Measurements from ENCODE around the gene NEDD4L.

DNA sequence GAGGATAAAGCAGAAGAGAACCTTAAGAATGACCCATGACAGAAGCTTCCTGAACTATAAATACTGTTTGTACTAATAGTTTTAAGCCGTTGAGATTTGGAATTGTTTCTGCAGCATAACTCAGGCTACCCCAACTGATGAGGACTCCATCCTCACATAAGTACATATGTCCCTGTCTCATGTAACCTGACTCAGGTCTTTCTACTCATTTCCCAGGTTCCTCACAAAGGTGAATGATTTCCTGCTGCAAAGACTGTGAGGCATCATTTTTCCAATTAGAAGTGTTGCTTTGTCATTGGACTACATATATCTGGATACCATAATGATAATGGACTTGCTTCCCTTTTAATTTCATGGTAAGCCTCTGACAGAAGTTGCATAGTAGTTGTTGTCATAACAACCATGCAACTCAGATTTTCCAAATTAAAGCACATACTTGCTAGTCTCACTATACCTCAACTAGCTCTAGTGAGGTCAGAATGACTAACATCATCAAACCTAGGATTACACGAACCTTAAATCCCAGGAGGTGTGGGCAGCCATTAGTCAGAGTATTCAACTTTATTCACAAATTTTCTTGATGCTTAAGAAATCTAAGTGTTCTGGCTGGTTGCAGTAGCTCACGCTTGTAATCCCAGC lies 38.0 kb upstream of the NEDD4L start:
- TF ChIP-seq, protein P1, sequence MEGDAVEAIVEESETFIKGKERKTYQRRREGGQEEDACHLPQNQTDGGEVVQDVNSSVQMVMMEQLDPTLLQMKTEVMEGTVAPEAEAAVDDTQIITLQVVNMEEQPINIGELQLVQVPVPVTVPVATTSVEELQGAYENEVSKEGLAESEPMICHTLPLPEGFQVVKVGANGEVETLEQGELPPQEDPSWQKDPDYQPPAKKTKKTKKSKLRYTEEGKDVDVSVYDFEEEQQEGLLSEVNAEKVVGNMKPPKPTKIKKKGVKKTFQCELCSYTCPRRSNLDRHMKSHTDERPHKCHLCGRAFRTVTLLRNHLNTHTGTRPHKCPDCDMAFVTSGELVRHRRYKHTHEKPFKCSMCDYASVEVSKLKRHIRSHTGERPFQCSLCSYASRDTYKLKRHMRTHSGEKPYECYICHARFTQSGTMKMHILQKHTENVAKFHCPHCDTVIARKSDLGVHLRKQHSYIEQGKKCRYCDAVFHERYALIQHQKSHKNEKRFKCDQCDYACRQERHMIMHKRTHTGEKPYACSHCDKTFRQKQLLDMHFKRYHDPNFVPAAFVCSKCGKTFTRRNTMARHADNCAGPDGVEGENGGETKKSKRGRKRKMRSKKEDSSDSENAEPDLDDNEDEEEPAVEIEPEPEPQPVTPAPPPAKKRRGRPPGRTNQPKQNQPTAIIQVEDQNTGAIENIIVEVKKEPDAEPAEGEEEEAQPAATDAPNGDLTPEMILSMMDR (conservative IDR thresholded peaks at IDR 0.05 in 1 of 2, IDR thresholded peaks at IDR 0.05 in 1 of 2; ENCODE audit: extremely low read depth in 1 of 2, insufficient read depth in 1 of 2, low read depth in 1 of 2, low read length in 2 of 2), result no peak
- no peak for TF ChIP-seq EZH2 (IDR thresholded peaks at IDR 0.05; ENCODE audit: borderline replicate concordance, low read length)
